NCI-H2227 treated with DMSO at 0.1 percent for 48 hours (cell line): ENCODE measurements around the gene HRK.
"Not testable (repeated sequence)": the region's sequence is repeated elsewhere in the genome, so short reads cannot be mapped to it uniquely, and the experiment has no call there.

Experiments
- DNase-seq: peaks from one replicate; lab custom pipeline; 2025; lab: John Stamatoyannopoulos, UW

HRK gene

GRCh38 chr12:116818341-116818856 is 62.8 kb downstream of the HRK start:
- DNase-seq = no peak

GRCh38 chr12:116814766-116815165 is 66.5 kb downstream of the HRK start:
- DNase-seq = not testable (repeated sequence)

DNA sequence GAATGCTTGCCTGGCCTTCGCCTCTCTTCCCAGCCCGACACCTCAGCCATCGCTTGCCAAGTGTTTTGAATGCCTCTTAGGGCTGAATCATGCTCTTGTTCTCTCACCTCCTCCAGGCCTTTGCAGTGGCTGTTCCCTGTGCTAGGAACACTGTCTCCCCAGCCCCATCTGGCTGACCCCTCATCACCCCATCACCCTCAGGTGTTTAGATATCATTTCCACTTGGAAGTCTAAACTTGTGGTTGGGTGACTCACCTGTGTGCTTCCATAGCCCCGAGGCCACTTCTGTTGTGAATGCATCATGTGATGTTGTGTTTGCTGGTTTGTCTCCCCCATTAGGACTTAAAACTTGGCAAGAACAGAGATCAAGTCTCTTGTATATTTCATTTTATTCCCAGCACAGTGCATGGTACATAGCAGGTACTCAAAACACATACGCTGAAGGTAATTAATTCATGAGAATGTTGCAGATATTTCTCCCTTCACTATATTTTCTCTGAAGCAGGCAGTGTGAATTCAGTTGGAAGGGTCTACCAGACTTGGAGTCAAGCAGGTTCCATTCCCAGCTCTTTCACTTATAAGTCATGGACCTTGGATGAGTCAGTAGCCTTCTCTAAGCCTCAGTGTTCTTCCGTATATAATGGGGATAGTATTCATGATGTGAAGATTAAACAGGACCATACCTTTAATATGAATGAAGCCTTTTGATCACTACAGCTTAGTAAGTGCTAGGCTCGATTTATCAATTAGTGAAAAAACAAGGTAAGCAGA is 67.8 kb downstream of the HRK start:
- DNase-seq = no peak

- no peak for DNase-seq
These were observed 69.0 kb downstream of the HRK start for GRCh38 chr12:116812238-116812637.

- DNase-seq = peak; percentile 19
These were observed 72.8 kb downstream of the HRK start for GRCh38 chr12:116808113-116809105.

GRCh38 chr12:116807546-116807945 is 73.7 kb downstream of the HRK start:
- no peak for DNase-seq

DNA sequence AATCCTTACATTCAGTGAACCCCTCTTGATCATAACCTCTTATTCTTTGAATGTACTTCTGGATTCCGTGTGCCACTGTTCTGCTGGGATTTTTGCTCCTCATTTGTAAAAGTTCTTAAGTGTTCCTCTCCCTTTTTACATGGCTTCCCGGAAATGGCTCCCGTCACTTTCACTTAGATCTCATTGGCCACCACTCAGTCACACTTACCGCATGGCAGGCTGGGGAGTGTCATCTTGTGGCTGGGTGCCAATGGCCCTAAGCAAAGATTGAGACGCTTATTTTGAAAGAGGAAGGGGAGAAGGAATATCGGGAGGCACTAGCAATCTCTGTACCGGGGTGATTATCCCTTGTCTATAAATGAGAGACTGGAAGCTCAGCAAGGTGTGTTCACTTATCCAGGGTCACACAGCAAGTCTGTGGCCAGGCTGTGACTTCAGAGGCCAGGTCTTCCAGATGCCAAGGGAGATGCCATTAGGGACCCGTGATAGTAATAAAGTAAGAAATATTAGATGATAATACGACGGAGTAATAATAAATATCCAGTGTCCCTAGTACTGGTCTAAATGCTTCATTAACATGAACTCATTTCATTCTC is 74.3 kb downstream of the HRK start:
- DNase-seq = no peak
